K562 (cell line): Measurements from ENCODE around the gene NTRK2. TPM values are rescaled to one million over a fixed set of nuclear protein-coding genes. Genes with fewer than 3 reads are reported as not detected.

Source experiments
- ATAC-seq: fragments of 200-7000 bp; cut with Tn5 transposase; 3 replicates; pipeline ENCODE4 v1.9.1; 2020; ENCODE audit warnings: moderate library complexity
- BruUV-seq: library from RNA; stranded (reverse); fragments of 400-500 nt; replicated peaks from 2 replicates; lab custom pipeline; 2021; lab: Mats Ljungman, UMichigan
- CTCF ChIA-PET: fragments of 300-600 bp; formaldehyde crosslinking; extraction: SDS; loops from one replicate; lab custom pipeline; 2021; ENCODE audit warnings: low intra/inter-chr PET ratio; lab: Yijun Ruan, JAX
- POLR2A ChIA-PET: fragments of 300-600, 350-650 bp; sonication (Branson Sonifier 250); formaldehyde crosslinking; extraction: SDS; loops from one replicate; lab custom pipeline; 2021; ENCODE audit warnings: antibody characterized with exemption, inconsistent platforms; lab: Yijun Ruan, JAX
- DNase-seq, 4 experiments: peaks; one replicate each; pipeline versions ENCODE4 v3.0.0 to v3.0.0-alpha.2; 2011 to 2018; ENCODE audit warnings: low spot score in 3 of 4, mixed read lengths in 3 of 4; ENCODE audit errors: extremely low read depth in 1 of 4
- FAIRE-seq: peaks from 2 replicates; lab custom pipeline; 2011; peaks lifted over from hg19 to GRCh38; lab: Jason Lieb, UNC
- H2AFZ ChIP-seq: 2 replicates; pipeline ENCODE4 v1.6.0; 2011; ENCODE audit warnings: low read depth, low read length, control low read depth, inconsistent platforms
- H3K27ac ChIP-seq: fragments of 200-600 bp; 3 replicates; pipeline ENCODE4 v1.8.0; 2011; ENCODE audit warnings: low read depth, mild to moderate bottlenecking, control low read depth, inconsistent platforms, low read length, moderate library complexity, mixed read lengths; ENCODE audit errors: extremely low read depth
- H3K27me3 ChIP-seq, 2 experiments: fragments of 300-600 bp in 1 of 2; 2 replicates in 1 of 2; 3 replicates in 1 of 2; pipeline versions ENCODE4 v1.6.0 to v1.8.0; 2011; ENCODE audit warnings: inconsistent platforms in 2 of 2, low read length in 2 of 2, mild to moderate bottlenecking in 1 of 2, mixed read lengths in 1 of 2, moderate library complexity in 1 of 2; ENCODE audit not compliant: control insufficient read depth in 2 of 2, insufficient read depth in 2 of 2
- H3K36me3 ChIP-seq: fragments of 300-600 bp; 3 replicates; pipeline ENCODE4 v1.8.0; 2011; ENCODE audit warnings: mild to moderate bottlenecking, low read length, inconsistent platforms; ENCODE audit not compliant: control insufficient read depth, insufficient read depth
- H3K4me1 ChIP-seq, 2 experiments: fragments of 200-600 bp in 1 of 2; replicated peaks in 1 of 2; 2 replicates in 1 of 2; 3 replicates in 1 of 2; pipeline versions ENCODE4 v1.5.1 to v1.8.0; 2011; ENCODE audit warnings: inconsistent platforms in 2 of 2, low read length in 2 of 2, mild to moderate bottlenecking in 1 of 2, mixed read lengths in 1 of 2, moderate library complexity in 1 of 2; ENCODE audit not compliant: control insufficient read depth in 2 of 2, insufficient read depth in 2 of 2
- H3K4me2 ChIP-seq: 2 replicates; pipeline ENCODE4 v1.6.1; 2011; ENCODE audit warnings: low read length, control low read depth, inconsistent platforms, mixed read lengths; ENCODE audit not compliant: insufficient read depth
- H3K4me3 ChIP-seq: fragments of 200-600 bp; sonication (generic), shearing (Covaris generic); 2 replicates; pipeline ENCODE4 v1.5.1; 2016; ENCODE audit warnings: control low read depth, inconsistent platforms
- H3K79me2 ChIP-seq: fragments of 200-600 bp; 3 replicates; pipeline ENCODE4 v1.8.0; 2011; ENCODE audit warnings: low read length, inconsistent platforms; ENCODE audit not compliant: control insufficient read depth, insufficient read depth
- H3K9ac ChIP-seq, 2 experiments: 2 replicates each; pipeline versions ENCODE4 v1.6.0 to v1.6.1; 2011; ENCODE audit warnings: low read depth in 2 of 2, low read length in 2 of 2, control low read depth in 1 of 2, inconsistent platforms in 1 of 2, mild to moderate bottlenecking in 1 of 2, mixed read lengths in 1 of 2; ENCODE audit not compliant: insufficient read depth in 1 of 2
- H3K9me1 ChIP-seq: one replicate; pipeline ENCODE4 v1.6.0; 2011; ENCODE audit warnings: inconsistent platforms, mild to moderate bottlenecking, low read length, moderate library complexity; ENCODE audit not compliant: control insufficient read depth, insufficient read depth
- H3K9me3 ChIP-seq: replicated peaks from 2 replicates; pipeline ENCODE4 v1.5.1; 2011; ENCODE audit warnings: low read depth, low read length, inconsistent platforms; ENCODE audit not compliant: control insufficient read depth, insufficient read depth
- H4K20me1 ChIP-seq: replicated peaks from 2 replicates; pipeline ENCODE4 v1.6.1; 2011; ENCODE audit warnings: low read length, inconsistent platforms, mixed read lengths; ENCODE audit not compliant: control insufficient read depth, insufficient read depth
- E2F4 ChIP-seq: sonication (generic); formaldehyde crosslinking; IDR thresholded peaks from 2 replicates; pipeline ENCODE4 v1.8.0; 2022; ENCODE audit warnings: mild to moderate bottlenecking, low read depth, missing genetic modification reagents
- ELK1 ChIP-seq: sonication (generic); formaldehyde crosslinking; IDR thresholded peaks from 2 replicates; pipeline ENCODE4 v1.8.1; 2022; ENCODE audit warnings: missing genetic modification reagents
- ETV1 ChIP-seq: fragments of 450-650 bp; conservative IDR thresholded peaks from 2 replicates; pipeline ENCODE4 v1.6.1; 2016; ENCODE audit warnings: missing genetic modification characterization, control low read depth, low read depth, missing compliant biosample characterization
- FOS ChIP-seq: IDR thresholded peaks from 3 replicates; pipeline ENCODE4 v1.6.1; 2011; ENCODE audit not compliant: insufficient read length; ENCODE audit errors: extremely low read depth
- GABPA ChIP-seq: fragments of 200-800 bp; sonication (Bioruptor generic); conservative IDR thresholded peaks from 2 replicates; pipeline ENCODE4 v1.6.1; 2016; ENCODE audit warnings: low read depth, missing genetic modification characterization, missing compliant biosample characterization
- ILK ChIP-seq: fragments of 450-650 bp; IDR thresholded peaks from 2 replicates; pipeline ENCODE4 v1.6.1; 2016; ENCODE audit warnings: missing genetic modification characterization, low read depth, mild to moderate bottlenecking, missing compliant biosample characterization, moderate library complexity, borderline replicate concordance
- MCM2 ChIP-seq: fragments of 450-650 bp; IDR thresholded peaks from 2 replicates; pipeline ENCODE4 v1.6.1; 2017; ENCODE audit warnings: low read depth, mild to moderate bottlenecking
- NBN ChIP-seq: fragments of 450-650 bp; IDR thresholded peaks from 2 replicates; pipeline ENCODE4 v1.6.1; 2016; ENCODE audit warnings: low read depth, mild to moderate bottlenecking
- NELFE ChIP-seq: IDR thresholded peaks from 2 replicates; pipeline ENCODE4 v1.6.1; 2011; ENCODE audit warnings: mild to moderate bottlenecking; ENCODE audit not compliant: insufficient read depth, insufficient read length
- NUFIP1 ChIP-seq: fragments of 450-650 bp; IDR thresholded peaks from 2 replicates; pipeline ENCODE4 v1.6.1; 2018; ENCODE audit not compliant: partially characterized antibody
- PHB2 ChIP-seq: fragments of 450-650 bp; IDR thresholded peaks from 2 replicates; pipeline ENCODE4 v1.6.1; 2017; ENCODE audit warnings: low read depth
- SRSF9 ChIP-seq: fragments of 200-400 bp; formaldehyde crosslinking; IDR thresholded peaks from 2 replicates; pipeline ENCODE4 v1.6.1; 2017; ENCODE audit warnings: low read depth, low read length, borderline replicate concordance
- ZFP91 ChIP-seq: sonication (generic); formaldehyde crosslinking; IDR thresholded peaks from 2 replicates; pipeline ENCODE4 v1.8.0; 2022; ENCODE audit warnings: mild to moderate bottlenecking, missing genetic modification reagents
- ZNF316 ChIP-seq: fragments of 450-650 bp; IDR thresholded peaks from 2 replicates; pipeline ENCODE4 v1.6.1; 2016
- ZNF785 ChIP-seq: fragments of 250-450 bp; sonication (Bioruptor Pico); IDR thresholded peaks from 2 replicates; pipeline ENCODE4 v1.4.0; 2020; ENCODE audit warnings: mild to moderate bottlenecking
- WGBS: fragments of 100-300 bp; shearing (Covaris generic); methylation state at CpG from one replicate; pipeline ENCODE4 v1.1.6; 2016; ENCODE audit warnings: low coverage, mixed read lengths; ENCODE audit not compliant: insufficient coverage; ENCODE audit errors: missing lambda C conversion rate; 5-methylcytosine and 5-hydroxymethylcytosine counted together
- in situ Hi-C: fragments of 300-500 bp; cut with MboI; formaldehyde crosslinking; loops from 4 replicates; pipeline ENCODE4 v1.15.0; 2018; ENCODE audit warnings: inconsistent platforms, mixed read lengths
- intact Hi-C: fragments of 100-400 bp; cut with micrococcal nuclease; formaldehyde crosslinking; loops from 2 replicates; pipeline ENCODE4 v1.14.2; 2022
- polyA plus RNA-seq, 8 experiments: library from polyadenylated mRNA; depleted of rRNA in 4 of 8; stranded (reverse) in 5 of 8; unstranded in 3 of 8; fragments of >200 nt; fragmentation: Nextera tagmentation in 2 of 8; fragmentation: Illumina TruSeq in 1 of 8; extraction: Ambion mirVana in 2 of 8; extraction: Trizol in 1 of 8; gene quantifications; 2 replicates each; pipeline versions ENCODE4 v1.2.1 to v1.2.3, GENCODE V29; 2011 to 2014; ENCODE audit warnings: inconsistent platforms in 1 of 8, missing spikeins in 1 of 8
- total RNA-seq, 7 experiments: library from RNA; depleted of rRNA in 6 of 7; stranded (reverse); fragments of >200 nt in 6 of 7; fragmentation: Illumina TruSeq in 2 of 7; extraction: Trizol in 2 of 7; gene quantifications; 2 replicates each; pipeline versions ENCODE4 v1.2.1 to v1.2.3, GENCODE V29; 2011 to 2021; ENCODE audit warnings: low replicate concordance in 1 of 7

The NTRK2 gene
- total and polyA plus RNA-seq, 9 of the 15 experiments (the other 6 are each of a cell fraction or from before 2014, with no cell fraction given), result not detected

- H3K4me1 ChIP-seq, result no peaks in the 10 kb centered on the region
- no TSS peak for BruUV-seq
- in situ Hi-C loops, result no loop called here
- WGBS, result 0% methylated on average over 3 of the region's 3 CpGs
- ATAC-seq, result no peak
- H3K4me3 ChIP-seq, result no peak overlapping the region
- H3K4me2 ChIP-seq, result no peak overlapping the region
- no peak overlapping the region for H3K9ac ChIP-seq
- no peak for TF ChIP-seq GABPA (tag)
- TF ChIP-seq ZNF785 (CRISPR knock-in tag), result no peak
- TF ChIP-seq FOS, result no peak
- TF ChIP-seq NUFIP1, result no peak
- TF ChIP-seq, all 486 proteins: peak for 0
- H3K36me3 ChIP-seq, result no peaks in the 10 kb centered on the region
- no peak overlapping the region for H2AFZ ChIP-seq
- no peaks in the 10 kb centered on the region for H3K79me2 ChIP-seq
- intact Hi-C loops, result no loop called here
- POLR2A ChIA-PET, result no interaction called here
- no peaks in the 10 kb centered on the region for H3K27me3 ChIP-seq
- DNase-seq (no peak), FAIRE-seq (no peak)
- CTCF ChIA-PET, result no interaction called here
- H3K9me3 ChIP-seq, result no peaks in the 10 kb centered on the region
- H4K20me1 ChIP-seq, result no peaks in the 10 kb centered on the region
- no peak overlapping the region for H3K27ac ChIP-seq
- H3K9me1 ChIP-seq, result no peaks in the 10 kb centered on the region
These were observed 257.3 kb downstream of the NTRK2 start for GRCh38 chr9:84926793-84927192.

GRCh38 chr9:84928419-84928818, 258.9 kb downstream of the NTRK2 start:
- ChIA-PET POLR2A (no interaction called here), CTCF (no interaction called here)
- no peak overlapping the region for H2AFZ ChIP-seq
- in situ Hi-C loops (no loop called here), intact Hi-C loops (no loop called here)
- no peaks in the 10 kb centered on the region for H3K4me1 ChIP-seq
- FAIRE-seq (no peak), ATAC-seq (no peak), DNase-seq (no peak)
- no peaks in the 10 kb centered on the region for H4K20me1 ChIP-seq
- H3K4me3 ChIP-seq, result no peak overlapping the region
- no peak overlapping the region for H3K4me2 ChIP-seq
- no peaks in the 10 kb centered on the region for H3K9me3 ChIP-seq
- H3K9me1 ChIP-seq, result no peaks in the 10 kb centered on the region
- no peak overlapping the region for H3K27ac ChIP-seq
- 2% methylated on average over 5 of the region's 6 CpGs for WGBS
- no peak overlapping the region for H3K9ac ChIP-seq
- no TSS peak for BruUV-seq
- H3K79me2 ChIP-seq, result no peaks in the 10 kb centered on the region
- H3K27me3 ChIP-seq, result no peaks in the 10 kb centered on the region
- H3K36me3 ChIP-seq, result no peaks in the 10 kb centered on the region
- TF ChIP-seq E2F4, result no peak
- no peak for TF ChIP-seq ETV1
- no peak for TF ChIP-seq NELFE
- TF ChIP-seq MCM2, result no peak
- TF ChIP-seq NBN, result no peak
- TF ChIP-seq ILK (tag), result no peak
- TF ChIP-seq ZFP91 (CRISPR knock-in tag), result no peak
- TF ChIP-seq ZNF316, result no peak
- no peak for TF ChIP-seq SRSF9
- no peak for TF ChIP-seq PHB2
- TF ChIP-seq ELK1, result no peak
